ENCODE measurements around the gene IMPA2.

DNA sequence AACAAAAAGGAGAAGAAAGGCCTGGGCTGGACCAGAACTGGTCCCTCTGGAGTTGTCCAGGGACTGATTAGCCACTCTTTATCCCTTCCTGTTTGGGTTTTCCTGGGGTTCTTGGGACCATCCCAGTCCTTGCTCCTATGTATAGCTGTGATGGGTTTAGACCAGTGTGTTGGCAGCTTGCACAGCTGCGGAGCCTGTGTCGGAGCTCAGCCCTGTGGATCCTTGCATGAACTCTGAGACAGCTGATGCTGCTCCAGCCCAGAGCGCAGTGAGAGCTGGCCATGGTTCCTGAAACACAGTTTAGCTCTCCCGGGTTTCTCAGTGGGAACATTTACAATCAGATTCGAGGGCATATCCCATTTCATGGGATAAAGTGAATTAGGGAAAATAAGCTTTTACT, 16.9 kb downstream of the IMPA2 start:
- TF ChIP-seq TAF1 (IDR thresholded peaks at IDR 0.05; ENCODE audit: borderline replicate concordance, low read depth, low read length) = no peak
- TF ChIP-seq, protein P1, sequence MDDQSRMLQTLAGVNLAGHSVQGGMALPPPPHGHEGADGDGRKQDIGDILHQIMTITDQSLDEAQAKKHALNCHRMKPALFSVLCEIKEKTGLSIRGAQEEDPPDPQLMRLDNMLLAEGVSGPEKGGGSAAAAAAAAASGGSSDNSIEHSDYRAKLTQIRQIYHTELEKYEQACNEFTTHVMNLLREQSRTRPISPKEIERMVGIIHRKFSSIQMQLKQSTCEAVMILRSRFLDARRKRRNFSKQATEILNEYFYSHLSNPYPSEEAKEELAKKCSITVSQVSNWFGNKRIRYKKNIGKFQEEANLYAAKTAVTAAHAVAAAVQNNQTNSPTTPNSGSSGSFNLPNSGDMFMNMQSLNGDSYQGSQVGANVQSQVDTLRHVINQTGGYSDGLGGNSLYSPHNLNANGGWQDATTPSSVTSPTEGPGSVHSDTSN (IDR thresholded peaks at IDR 0.05; ENCODE audit: insufficient replicate concordance, low read depth, low read length) = no peak

Data from GM12878 (cell line).